H1 (cell line): ENCODE results near the gene RRAD. TPM values are rescaled to one million over a fixed set of nuclear protein-coding genes. Genes with fewer than 3 reads are reported as not detected.

Source experiments
- ATF3 ChIP-seq: IDR thresholded peaks from 2 replicates; pipeline ENCODE4 v1.6.1; 2011; ENCODE audit warnings: low read depth, mild to moderate bottlenecking, low read length; ENCODE audit not compliant: insufficient read depth
- CHD2 ChIP-seq: IDR thresholded peaks from 2 replicates; pipeline ENCODE4 v1.6.1; 2012; ENCODE audit warnings: low read length, improper control_type of control experiment
- CTCF ChIP-seq, 3 experiments: IDR thresholded peaks; 1 replicate in 2 of 3; 2 replicates in 1 of 3; pipeline versions ENCODE4 v1.5.1 to v1.6.1; 2011; ENCODE audit warnings: low read length in 3 of 3, mild to moderate bottlenecking in 3 of 3, inconsistent platforms in 2 of 3, low read depth in 1 of 3, moderate library complexity in 1 of 3; ENCODE audit not compliant: insufficient read depth in 1 of 3; ENCODE audit errors: control extremely low read depth in 1 of 3
- EP300 ChIP-seq, 2 experiments: IDR thresholded peaks; 1 replicate in 1 of 2; 2 replicates in 1 of 2; pipeline ENCODE4 v1.6.1; 2011 to 2012; ENCODE audit warnings: low read depth in 2 of 2, low read length in 2 of 2, mild to moderate bottlenecking in 2 of 2, borderline replicate concordance in 1 of 2, inconsistent platforms in 1 of 2, moderate library complexity in 1 of 2
- HDAC2 ChIP-seq, 2 experiments: fragments of 300-600 bp in 1 of 2; sonication (generic) in 1 of 2; IDR thresholded peaks; 2 replicates each; pipeline ENCODE4 v1.6.1; 2011 to 2012; ENCODE audit warnings: low read depth in 2 of 2, low read length in 2 of 2, mild to moderate bottlenecking in 2 of 2, moderate library complexity in 2 of 2, borderline replicate concordance in 1 of 2, inconsistent platforms in 1 of 2
- KDM5A ChIP-seq: fragments of 200-600 bp; IDR thresholded peaks from 2 replicates; pipeline ENCODE4 v1.7.1; 2012; ENCODE audit warnings: mild to moderate bottlenecking, low read length, inconsistent platforms, mixed read lengths
- RBBP5 ChIP-seq: IDR thresholded peaks from 2 replicates; pipeline ENCODE4 v1.7.1; 2012; ENCODE audit warnings: low read depth, mild to moderate bottlenecking, inconsistent platforms, low read length, moderate library complexity, borderline replicate concordance
- SRF ChIP-seq: IDR thresholded peaks from 2 replicates; pipeline ENCODE4 v1.6.1; 2011; ENCODE audit warnings: mild to moderate bottlenecking, low read depth, low read length, moderate library complexity
- SUZ12 ChIP-seq: fragments of 200-600 bp; sonication (generic); IDR thresholded peaks from 2 replicates; pipeline ENCODE4 v1.6.1; 2012; ENCODE audit warnings: mild to moderate bottlenecking, inconsistent platforms, low read length, moderate library complexity, mixed read lengths
- TBP ChIP-seq: IDR thresholded peaks from 2 replicates; pipeline ENCODE4 v1.6.1; 2011; ENCODE audit warnings: low read depth, low read length, improper control_type of control experiment
- polyA plus RNA-seq, 7 experiments: library from polyadenylated mRNA; depleted of rRNA in 3 of 7; stranded (reverse) in 5 of 7; unstranded in 2 of 7; fragments of >200 nt in 5 of 7; fragments of 200-250 nt in 2 of 7; gene quantifications; 1 replicate in 5 of 7; 2 replicates in 1 of 7; 4 replicates in 1 of 7; pipeline versions ENCODE4 v1.2.1 to v1.2.3, GENCODE V29; 2011 to 2013; ENCODE audit warnings: missing spikeins in 2 of 7, mixed read lengths in 2 of 7
- total RNA-seq: library from RNA; stranded (reverse); fragmentation: NEBNext Ultra II Directional; extraction: Animal tissue kit (Norgen Biotek cat#: 25700); gene quantifications from 2 replicates; pipeline ENCODE4 v1.2.1, GENCODE V29; 2021

RRAD gene
- total and polyA plus RNA-seq, 2 of the 8 experiments (the other 6 are each of a cell fraction or from before 2014, with no cell fraction given): 0.17 TPM; not detected in 1

DNA sequence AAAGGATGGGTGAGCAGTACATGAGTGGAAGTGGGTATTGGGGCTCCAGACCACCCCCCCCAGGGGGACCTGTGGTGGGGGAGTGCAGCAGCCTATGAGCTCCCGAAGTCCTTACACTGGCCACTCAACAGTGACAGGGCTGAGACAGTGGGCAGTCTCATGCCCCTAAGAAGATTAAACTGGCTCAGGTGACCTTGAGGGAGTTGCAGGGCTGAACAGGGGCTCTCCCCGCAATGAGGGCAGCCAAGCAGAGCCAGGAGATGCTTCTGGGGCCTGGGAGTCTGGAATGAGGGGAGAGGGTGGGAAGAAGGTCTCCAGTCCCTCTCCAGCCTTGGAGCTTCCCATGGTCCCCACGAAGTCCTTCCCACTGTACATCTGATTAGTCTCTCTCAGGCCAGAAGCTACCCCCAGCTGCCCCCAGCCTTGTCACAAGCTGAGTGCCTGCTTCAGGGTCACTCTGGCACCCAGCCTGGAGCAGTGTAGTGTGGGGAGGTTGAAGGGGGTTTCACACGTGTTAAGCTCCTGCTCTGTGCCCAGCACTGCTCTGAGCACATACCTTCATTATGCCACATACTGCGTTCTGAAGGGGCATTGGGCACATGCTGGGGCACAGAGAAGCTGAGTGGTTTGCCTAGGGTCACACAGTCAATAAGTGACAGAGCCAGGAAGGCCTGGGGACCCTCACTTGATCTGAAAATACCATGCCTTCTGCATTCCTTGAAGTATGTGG is 5.6 kb downstream of the RRAD start (continued):
- TF ChIP-seq ATF3 (no peak), SRF (no peak), EP300 (IDR thresholded peaks at IDR 0.05; ENCODE audit: borderline replicate concordance in 1 of 2, low read depth in 2 of 2, low read length in 2 of 2) (no peak), CHD2 (no peak), RBBP5 (no peak), SUZ12 (no peak), TBP (no peak), CTCF (IDR thresholded peaks at IDR 0.05; ENCODE audit: control extremely low read depth in 1 of 3, insufficient read depth in 1 of 3, low read depth in 1 of 3, low read length in 3 of 3) (no peak), KDM5A (no peak), HDAC2 (IDR thresholded peaks at IDR 0.05; ENCODE audit: borderline replicate concordance in 1 of 2, low read depth in 2 of 2, low read length in 2 of 2) (no peak)
